A673 (cell line): ENCODE measurements around the gene EPB41. TPM values are rescaled to one million over a fixed set of nuclear protein-coding genes. Genes with fewer than 3 reads are reported as not detected.
"Not testable (repeated sequence)": the region's sequence is repeated elsewhere in the genome, so short reads cannot be mapped to it uniquely, and the experiment has no call there.

ENCODE experiments used
- BruUV-seq: library from RNA; stranded (reverse); fragments of 400-500 nt; replicated peaks from 2 replicates; lab custom pipeline; 2021; lab: Mats Ljungman, UMichigan
- CTCF ChIA-PET: fragments of 300-600 bp; sonication (Branson Sonifier 250); formaldehyde crosslinking; loops from one replicate; lab custom pipeline; 2022; ENCODE audit warnings: antibody characterized with exemption; lab: Charles Lee
- POLR2A ChIA-PET: fragments of 300-600 bp; sonication (Branson Sonifier 250); formaldehyde crosslinking; loops from one replicate; lab custom pipeline; 2022; ENCODE audit warnings: antibody characterized with exemption; ENCODE audit not compliant: low non-redundant PET; lab: Charles Lee
- DNase-seq: peaks from one replicate; pipeline ENCODE4 v3.0.0-alpha.2; 2015; ENCODE audit warnings: low spot score
- H3K27ac ChIP-seq: fragments of 200-600 bp; sonication (generic); 2 replicates; pipeline ENCODE4 v1.5.1; 2016; ENCODE audit warnings: mixed run types, low read depth, mild to moderate bottlenecking, mixed read lengths, antibody characterized with exemption, low read length; ENCODE audit not compliant: poor library complexity, severe bottlenecking
- H3K27me3 ChIP-seq: fragments of 200-600 bp; sonication (generic); replicated peaks from 2 replicates; pipeline ENCODE4 v1.6.1; 2017; ENCODE audit warnings: mixed run types, low read depth, mild to moderate bottlenecking, mixed read lengths, antibody characterized with exemption, low read length; ENCODE audit not compliant: insufficient read depth, poor library complexity
- H3K36me3 ChIP-seq: fragments of 200-600 bp; sonication (generic); 2 replicates; pipeline ENCODE4 v1.6.1; 2016; ENCODE audit warnings: mixed run types, mild to moderate bottlenecking, mixed read lengths, antibody characterized with exemption, low read length; ENCODE audit not compliant: insufficient read depth, poor library complexity, severe bottlenecking
- H3K4me1 ChIP-seq: fragments of 200-600 bp; sonication (generic); 2 replicates; pipeline ENCODE4 v1.6.1; 2017; ENCODE audit warnings: mixed run types, mild to moderate bottlenecking, mixed read lengths, antibody characterized with exemption, low read length; ENCODE audit not compliant: insufficient read depth, poor library complexity, severe bottlenecking
- H3K4me3 ChIP-seq: fragments of 200-600 bp; sonication (generic); 2 replicates; pipeline ENCODE4 v1.5.1; 2016; ENCODE audit warnings: low read depth, mixed run types, mild to moderate bottlenecking, mixed read lengths, low read length; ENCODE audit not compliant: poor library complexity, severe bottlenecking
- H3K9me3 ChIP-seq: fragments of 200-600 bp; sonication (generic); 2 replicates; pipeline ENCODE4 v1.6.1; 2016; ENCODE audit warnings: mixed run types, low read depth, mild to moderate bottlenecking, mixed read lengths, antibody characterized with exemption, low read length; ENCODE audit not compliant: poor library complexity, severe bottlenecking
- EZH2 ChIP-seq: fragments of 200-600 bp; sonication (generic); IDR thresholded peaks from 2 replicates; pipeline ENCODE4 v1.6.1; 2017; ENCODE audit warnings: borderline replicate concordance, low read depth, mild to moderate bottlenecking, mixed read lengths, antibody characterized with exemption, low read length; ENCODE audit not compliant: poor library complexity, severe bottlenecking
- intact Hi-C: fragments of 100-400 bp; cut with micrococcal nuclease; formaldehyde crosslinking; loops from one replicate; pipeline ENCODE4 v1.10.0; 2022; ENCODE audit not compliant: unreplicated experiment
- total RNA-seq: library from RNA; stranded (reverse); gene quantifications from 2 replicates; pipeline ENCODE4 v1.2.3, GENCODE V29; 2021
- TF ChIP-seq, protein P1 (sequence below): fragments of 300-800, 200-600 bp; sonication (generic); conservative IDR thresholded peaks from 2 replicates; pipeline ENCODE4 v1.5.1; 2017; ENCODE audit warnings: low read depth, mild to moderate bottlenecking, antibody characterized with exemption, low read length, moderate library complexity, mixed read lengths

Gene EPB41
- total RNA-seq, 1 experiment from 2014 or later: 337 TPM

DNA sequence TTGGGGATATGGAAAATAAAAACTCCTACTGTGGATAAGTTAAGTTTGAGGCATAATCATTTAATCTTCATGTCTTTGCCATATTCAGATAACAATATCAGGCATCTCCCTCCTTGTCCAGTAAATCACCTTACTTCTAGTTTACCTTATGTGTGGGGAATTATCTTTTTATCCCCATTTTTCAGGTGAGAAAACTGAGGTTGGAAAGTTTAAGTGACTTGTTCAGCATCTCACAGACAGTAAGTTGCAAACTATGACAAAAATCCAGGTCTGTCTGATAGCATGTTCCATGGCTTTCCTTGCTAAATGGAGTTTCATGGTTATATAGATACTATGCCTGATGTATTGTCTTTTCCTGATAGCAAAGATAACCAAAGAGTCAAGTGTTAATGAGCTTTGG lies 129.6 kb downstream of the EPB41 start:
- DNase-seq: no peak
- Histone ChIP-seq H3K36me3 (peaks cover 83% of the 10 kb centered on the region), H3K4me3 (no peak overlapping the region), H3K4me1 (peaks cover 4% of the 10 kb centered on the region), H3K9me3 (no peaks in the 10 kb centered on the region), H3K27ac (no peak overlapping the region), H3K27me3 (no peaks in the 10 kb centered on the region)
- BruUV-seq: no TSS peak
- ChIA-PET CTCF (no interaction called here), POLR2A (no interaction called here)
- TF ChIP-seq, protein P1, sequence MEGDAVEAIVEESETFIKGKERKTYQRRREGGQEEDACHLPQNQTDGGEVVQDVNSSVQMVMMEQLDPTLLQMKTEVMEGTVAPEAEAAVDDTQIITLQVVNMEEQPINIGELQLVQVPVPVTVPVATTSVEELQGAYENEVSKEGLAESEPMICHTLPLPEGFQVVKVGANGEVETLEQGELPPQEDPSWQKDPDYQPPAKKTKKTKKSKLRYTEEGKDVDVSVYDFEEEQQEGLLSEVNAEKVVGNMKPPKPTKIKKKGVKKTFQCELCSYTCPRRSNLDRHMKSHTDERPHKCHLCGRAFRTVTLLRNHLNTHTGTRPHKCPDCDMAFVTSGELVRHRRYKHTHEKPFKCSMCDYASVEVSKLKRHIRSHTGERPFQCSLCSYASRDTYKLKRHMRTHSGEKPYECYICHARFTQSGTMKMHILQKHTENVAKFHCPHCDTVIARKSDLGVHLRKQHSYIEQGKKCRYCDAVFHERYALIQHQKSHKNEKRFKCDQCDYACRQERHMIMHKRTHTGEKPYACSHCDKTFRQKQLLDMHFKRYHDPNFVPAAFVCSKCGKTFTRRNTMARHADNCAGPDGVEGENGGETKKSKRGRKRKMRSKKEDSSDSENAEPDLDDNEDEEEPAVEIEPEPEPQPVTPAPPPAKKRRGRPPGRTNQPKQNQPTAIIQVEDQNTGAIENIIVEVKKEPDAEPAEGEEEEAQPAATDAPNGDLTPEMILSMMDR: no peak
- TF ChIP-seq EZH2: no peak
- intact Hi-C loops: no loop called here

DNA sequence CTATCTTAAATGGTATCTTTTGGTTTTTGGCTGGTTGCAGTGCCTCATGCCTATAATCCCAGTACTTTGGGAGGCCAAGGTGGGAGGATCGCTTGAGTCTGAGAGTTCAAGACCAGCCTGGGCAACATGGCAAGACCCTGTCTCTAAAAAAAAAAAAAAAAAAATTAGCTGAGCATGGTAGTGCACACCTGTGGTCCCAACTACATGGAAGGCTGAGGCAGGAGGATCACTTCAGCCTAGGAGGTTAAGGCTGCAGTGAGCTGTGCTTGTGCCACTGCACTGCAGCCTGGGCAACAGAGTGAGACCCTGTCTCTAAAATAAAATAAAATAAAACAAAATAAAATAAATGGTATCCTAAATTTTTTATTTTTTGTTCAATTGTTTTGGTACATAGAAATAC lies 131.3 kb downstream of the EPB41 start:
- CTCF ChIA-PET, H3K4me3 ChIP-seq, POLR2A ChIA-PET, H3K4me1 ChIP-seq, DNase-seq, H3K9me3 ChIP-seq, intact Hi-C loops, H3K27me3 ChIP-seq, H3K27ac ChIP-seq, BruUV-seq: not testable (repeated sequence)
- H3K36me3 ChIP-seq: peaks cover 80% of the 10 kb centered on the region

DNA sequence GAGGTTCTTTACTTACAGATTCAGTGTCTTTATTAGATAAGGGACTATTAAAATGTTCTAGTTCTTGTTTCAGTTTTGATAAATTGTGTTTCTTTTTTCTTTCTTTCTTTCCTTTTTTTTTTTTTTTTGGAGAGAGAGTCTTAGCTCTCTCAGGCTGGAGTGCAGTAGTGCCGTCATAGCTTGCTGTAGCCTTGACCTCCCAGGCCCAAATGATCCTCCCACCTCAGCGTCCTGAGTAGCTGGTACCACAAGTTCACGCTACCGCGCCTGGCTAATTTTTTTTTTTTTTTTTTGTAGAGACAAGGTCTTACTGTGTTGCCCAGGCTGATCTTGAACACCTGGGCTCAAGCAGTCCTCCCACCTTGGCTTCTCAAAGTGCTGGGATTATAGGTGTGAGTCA lies 132.8 kb downstream of the EPB41 start:
- no peak overlapping the region for H3K27ac ChIP-seq
- ChIA-PET CTCF (interaction anchor here (0.6 to 0.7 kb wide), 2 partner anchors 153 to 162 kb away, joined by 4 to 10 read pairs; no protein-coding TSS in a partner anchor), POLR2A (no interaction called here)
- peaks cover 78% of the 10 kb centered on the region for H3K36me3 ChIP-seq
- no TSS peak for BruUV-seq
- H3K4me1 ChIP-seq: peaks cover 4% of the 10 kb centered on the region
- intact Hi-C loops: no loop called here
- TF ChIP-seq EZH2: no peak
- no peak for DNase-seq
- no peaks in the 10 kb centered on the region for H3K27me3 ChIP-seq
- H3K9me3 ChIP-seq: no peaks in the 10 kb centered on the region
- H3K4me3 ChIP-seq: no peak overlapping the region

DNA sequence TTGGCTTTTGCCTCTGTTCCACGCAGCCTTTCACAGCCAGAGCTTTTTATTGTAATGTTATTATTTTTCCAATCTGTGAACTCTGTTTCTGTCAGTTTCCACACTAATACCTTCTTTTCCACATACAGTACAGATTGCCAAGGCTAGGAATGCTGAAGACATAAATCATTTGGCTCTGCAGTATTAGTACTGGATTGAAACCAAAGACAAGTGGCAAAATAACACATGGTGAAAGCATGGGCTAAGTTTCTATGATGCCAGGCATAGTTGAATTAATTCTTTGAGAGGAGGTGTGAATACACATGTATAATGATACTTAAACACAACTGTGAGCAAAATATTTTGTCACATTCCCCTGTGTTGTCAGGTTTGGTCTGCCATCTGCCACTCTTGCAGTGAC lies 135.8 kb downstream of the EPB41 start:
- Histone ChIP-seq H3K4me3 (no peak overlapping the region), H3K9me3 (no peaks in the 10 kb centered on the region), H3K27me3 (no peaks in the 10 kb centered on the region), H3K4me1 (no peaks in the 10 kb centered on the region), H3K36me3 (peaks cover 79% of the 10 kb centered on the region), H3K27ac (no peak overlapping the region)
- BruUV-seq: no TSS peak
- intact Hi-C loops: no loop called here
- no peak for DNase-seq
- ChIA-PET POLR2A (no interaction called here), CTCF (no interaction called here)
- TF ChIP-seq EZH2: no peak
- TF ChIP-seq, protein P1: no peak
